ENCODE results near the gene TRPM6.
A peak's percentile ranks its signal among the peaks of the same experiment; 100 is the strongest.
"Not testable (repeated sequence)": the region's sequence is repeated elsewhere in the genome, so short reads cannot be mapped to it uniquely, and the experiment has no call there.

The TRPM6 gene

GRCh38 chr9:74855072-74855471, 32.6 kb downstream of the TRPM6 start:
- no peak for DNase-seq

- not testable (repeated sequence) for DNase-seq
Measured at GRCh38 chr9:74853024-74853423, 34.7 kb downstream of the TRPM6 start.

- DNase-seq = no peak
Measured at GRCh38 chr9:74848153-74848525, 39.6 kb downstream of the TRPM6 start.

- no peak for DNase-seq
Measured at GRCh38 chr9:74847478-74848152, 40.1 kb downstream of the TRPM6 start.

- no peak for DNase-seq
Measured at GRCh38 chr9:74846766-74847165, 41.0 kb downstream of the TRPM6 start.

GRCh38 chr9:74838351-74838750, 49.4 kb downstream of the TRPM6 start:
- DNase-seq = no peak

- DNase-seq = no peak
Measured at GRCh38 chr9:74824654-74825053, 63.1 kb downstream of the TRPM6 start.

GRCh38 chr9:74821636-74822035, 66.1 kb downstream of the TRPM6 start:
- DNase-seq = no peak

GRCh38 chr9:74817816-74818215, 69.9 kb downstream of the TRPM6 start:
- DNase-seq = no peak

- DNase-seq = no peak
Measured at GRCh38 chr9:74817281-74817810, 70.4 kb downstream of the TRPM6 start.

- no peak for DNase-seq
Measured at GRCh38 chr9:74810200-74810599, 77.5 kb downstream of the TRPM6 start.

GRCh38 chr9:74804018-74804385, 83.7 kb downstream of the TRPM6 start:
- no peak for DNase-seq

GRCh38 chr9:74803376-74804017, 84.2 kb downstream of the TRPM6 start:
- DNase-seq = no peak

GRCh38 chr9:74800226-74800625, 87.5 kb downstream of the TRPM6 start:
- no peak for DNase-seq

- no peak for DNase-seq
Measured at GRCh38 chr9:74795803-74796202, 91.9 kb downstream of the TRPM6 start.

GRCh38 chr9:74795081-74795480, 92.6 kb downstream of the TRPM6 start:
- DNase-seq = no peak

GRCh38 chr9:74784506-74784905, 103.2 kb downstream of the TRPM6 start:
- no peak for DNase-seq

GRCh38 chr9:74783408-74783807, 104.3 kb downstream of the TRPM6 start:
- no peak for DNase-seq

GRCh38 chr9:74777136-74777879, 110.4 kb downstream of the TRPM6 start:
- peak; percentile 71 for DNase-seq

GRCh38 chr9:74775396-74775795, 112.3 kb downstream of the TRPM6 start:
- DNase-seq = no peak

- DNase-seq = peak; percentile 77
Measured at GRCh38 chr9:74773886-74774479, 113.7 kb downstream of the TRPM6 start.

- DNase-seq = no peak
Measured at GRCh38 chr9:74772121-74772520, 115.6 kb downstream of the TRPM6 start.

- no peak for DNase-seq
Measured at GRCh38 chr9:74771672-74772071, 116.0 kb downstream of the TRPM6 start.

GRCh38 chr9:74771262-74771585, 116.5 kb downstream of the TRPM6 start:
- no peak for DNase-seq

Measured in CD4-positive, alpha-beta T cell treated with Interleukin-17A for 1 hour (primary cell).